KMS-11 (cell line): ENCODE results near the gene MFSD11.

Source experiments
- H2AFZ ChIP-seq: fragments of 200-600 bp; sonication (generic); 2 replicates; pipeline ENCODE4 v1.6.1; 2016; ENCODE audit warnings: antibody characterized with exemption, mixed run types, low read depth
- H3K27ac ChIP-seq: fragments of 200-600 bp; sonication (generic); 2 replicates; pipeline ENCODE4 v1.6.1; 2016; ENCODE audit warnings: mild to moderate bottlenecking, mixed run types
- H3K27me3 ChIP-seq: fragments of 200-600 bp; sonication (generic); 2 replicates; pipeline ENCODE4 v1.6.1; 2017; ENCODE audit warnings: mild to moderate bottlenecking, low read depth, mixed run types, moderate library complexity; ENCODE audit not compliant: insufficient read depth
- H3K36me3 ChIP-seq: fragments of 200-600 bp; sonication (generic); 2 replicates; pipeline ENCODE4 v1.6.1; 2017; ENCODE audit warnings: mild to moderate bottlenecking, mixed run types; ENCODE audit not compliant: insufficient read depth
- H3K4me1 ChIP-seq: fragments of 200-600 bp; sonication (generic); 2 replicates; pipeline ENCODE4 v1.6.1; 2016; ENCODE audit warnings: mild to moderate bottlenecking, low read depth, mixed run types; ENCODE audit not compliant: poor library complexity, severe bottlenecking
- H3K4me2 ChIP-seq: fragments of 200-600 bp; sonication (generic); 2 replicates; pipeline ENCODE4 v1.7.0; 2016; ENCODE audit warnings: mild to moderate bottlenecking, mixed run types
- H3K4me3 ChIP-seq: fragments of 200-600 bp; sonication (generic); IDR thresholded peaks from 2 replicates; pipeline ENCODE4 v1.6.1; 2017; ENCODE audit warnings: low read depth, low read length, mixed read lengths; ENCODE audit not compliant: insufficient read depth
- H3K79me2 ChIP-seq: fragments of 200-600 bp; sonication (generic); 2 replicates; pipeline ENCODE4 v1.6.1; 2016; ENCODE audit warnings: low read depth, mixed run types; ENCODE audit not compliant: insufficient read depth
- H3K9ac ChIP-seq: fragments of 200-600 bp; sonication (generic); 2 replicates; pipeline ENCODE4 v1.6.1; 2016; ENCODE audit warnings: mild to moderate bottlenecking, mixed run types
- H4K20me1 ChIP-seq: fragments of 200-600 bp; sonication (generic); 2 replicates; pipeline ENCODE4 v1.6.1; 2016; ENCODE audit warnings: mild to moderate bottlenecking, mixed run types; ENCODE audit not compliant: insufficient read depth
- TF ChIP-seq, protein P1 (sequence below): fragments of 200-600 bp; sonication (generic); conservative IDR thresholded peaks from 2 replicates; pipeline ENCODE4 v1.6.1; 2017; ENCODE audit warnings: low read depth, mild to moderate bottlenecking, antibody characterized with exemption, low read length, moderate library complexity, mixed read lengths

Gene MFSD11

DNA sequence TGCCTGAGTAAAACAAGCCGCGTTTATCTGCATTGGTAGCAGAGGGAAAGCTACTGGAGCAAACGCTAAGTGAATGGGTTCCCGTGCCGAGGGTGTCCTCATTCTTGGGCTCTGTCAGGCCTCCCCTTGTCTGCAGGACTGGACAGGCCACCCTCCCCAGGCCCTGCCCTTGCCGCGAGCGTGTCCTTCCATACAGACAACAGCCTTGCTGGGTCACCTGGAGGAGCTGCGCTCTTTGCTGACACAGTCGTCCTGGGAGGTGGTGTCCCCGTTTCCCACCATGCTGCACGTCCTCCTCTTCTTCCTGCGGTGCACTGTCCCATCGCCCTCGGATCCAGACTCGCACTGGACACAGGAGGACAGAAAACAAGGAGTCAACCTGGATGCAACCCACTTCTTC, 19.4 kb upstream of the MFSD11 start:
- H3K4me1 ChIP-seq: peaks cover 65% of the 10 kb centered on the region
- TF ChIP-seq, protein P1, sequence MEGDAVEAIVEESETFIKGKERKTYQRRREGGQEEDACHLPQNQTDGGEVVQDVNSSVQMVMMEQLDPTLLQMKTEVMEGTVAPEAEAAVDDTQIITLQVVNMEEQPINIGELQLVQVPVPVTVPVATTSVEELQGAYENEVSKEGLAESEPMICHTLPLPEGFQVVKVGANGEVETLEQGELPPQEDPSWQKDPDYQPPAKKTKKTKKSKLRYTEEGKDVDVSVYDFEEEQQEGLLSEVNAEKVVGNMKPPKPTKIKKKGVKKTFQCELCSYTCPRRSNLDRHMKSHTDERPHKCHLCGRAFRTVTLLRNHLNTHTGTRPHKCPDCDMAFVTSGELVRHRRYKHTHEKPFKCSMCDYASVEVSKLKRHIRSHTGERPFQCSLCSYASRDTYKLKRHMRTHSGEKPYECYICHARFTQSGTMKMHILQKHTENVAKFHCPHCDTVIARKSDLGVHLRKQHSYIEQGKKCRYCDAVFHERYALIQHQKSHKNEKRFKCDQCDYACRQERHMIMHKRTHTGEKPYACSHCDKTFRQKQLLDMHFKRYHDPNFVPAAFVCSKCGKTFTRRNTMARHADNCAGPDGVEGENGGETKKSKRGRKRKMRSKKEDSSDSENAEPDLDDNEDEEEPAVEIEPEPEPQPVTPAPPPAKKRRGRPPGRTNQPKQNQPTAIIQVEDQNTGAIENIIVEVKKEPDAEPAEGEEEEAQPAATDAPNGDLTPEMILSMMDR: no peak
- no peak overlapping the region for H2AFZ ChIP-seq
- H3K9ac ChIP-seq: no peak overlapping the region
- no peak overlapping the region for H3K27ac ChIP-seq
- H4K20me1 ChIP-seq: 0 out of 2 replicates have a peak, but pooled peaks cover under 1% of the 10 kb centered on the region
- peaks cover 36% of the 10 kb centered on the region; the same call in 1 of the 2 replicates for H3K36me3 ChIP-seq
- H3K79me2 ChIP-seq: peaks cover 19% of the 10 kb centered on the region
- H3K27me3 ChIP-seq: no peaks in the 10 kb centered on the region
- H3K4me2 ChIP-seq: no peak overlapping the region
- no peak overlapping the region for H3K4me3 ChIP-seq

DNA sequence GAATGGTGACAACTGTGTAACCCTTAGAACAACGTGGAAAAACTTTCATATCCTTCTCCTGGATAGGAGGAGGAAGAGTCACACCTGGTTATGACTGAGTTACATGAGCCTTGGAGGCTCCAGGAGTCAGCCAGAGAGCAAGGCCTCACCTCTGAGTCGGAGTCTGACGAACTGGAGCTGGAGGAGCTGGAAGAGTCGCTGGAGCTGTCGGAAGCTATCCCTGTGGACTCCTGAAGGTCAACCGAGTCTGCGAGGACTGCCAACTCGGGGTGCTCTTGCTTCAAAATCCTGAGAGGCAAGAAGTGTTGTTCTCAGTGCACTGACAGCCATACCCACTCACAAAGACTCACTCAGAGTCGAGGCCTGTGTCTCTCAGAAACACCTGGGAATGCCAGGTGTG, 17.7 kb upstream of the MFSD11 start:
- H3K27ac ChIP-seq: no peak overlapping the region
- H4K20me1 ChIP-seq: peaks cover 8% of the 10 kb centered on the region; the same call in 1 of the 2 replicates
- H3K79me2 ChIP-seq: peaks cover 36% of the 10 kb centered on the region
- H3K4me1 ChIP-seq: peaks cover 70% of the 10 kb centered on the region
- no peak overlapping the region for H3K4me2 ChIP-seq
- peaks cover 36% of the 10 kb centered on the region; the same call in 1 of the 2 replicates for H3K36me3 ChIP-seq
- H3K9ac ChIP-seq: no peak overlapping the region
- no peak overlapping the region for H2AFZ ChIP-seq
- H3K4me3 ChIP-seq: no peak overlapping the region
- no peaks in the 10 kb centered on the region for H3K27me3 ChIP-seq
- TF ChIP-seq, protein P1: no peak

DNA sequence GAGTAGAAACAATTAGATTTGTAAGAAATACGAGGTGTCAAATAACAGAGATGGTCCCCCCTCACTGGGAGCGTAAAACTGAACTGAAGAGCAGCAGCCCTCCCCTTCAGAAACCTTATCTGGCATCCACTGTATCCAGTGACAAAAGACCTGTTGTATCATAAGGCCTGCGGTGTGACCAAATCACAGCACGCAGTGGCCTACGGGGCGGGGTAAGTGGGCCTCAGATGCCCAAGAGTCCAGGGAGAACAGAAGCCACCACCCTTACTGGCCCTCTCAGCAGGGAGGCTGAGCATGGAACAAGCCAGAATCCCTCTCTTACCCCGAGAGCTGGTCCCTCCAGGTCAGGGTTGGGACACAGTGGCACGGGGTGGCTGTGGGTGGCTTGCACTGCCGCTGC, 17.0 kb upstream of the MFSD11 start:
- no peak overlapping the region for H3K4me3 ChIP-seq
- peaks cover 36% of the 10 kb centered on the region; the same call in 1 of the 2 replicates for H3K36me3 ChIP-seq
- no peak overlapping the region for H2AFZ ChIP-seq
- H3K9ac ChIP-seq: no peak overlapping the region
- H3K4me2 ChIP-seq: no peak overlapping the region
- peaks cover 66% of the 10 kb centered on the region for H3K4me1 ChIP-seq
- peaks cover 43% of the 10 kb centered on the region for H3K79me2 ChIP-seq
- H3K27ac ChIP-seq: no peak overlapping the region
- TF ChIP-seq, protein P1: no peak
- H3K27me3 ChIP-seq: no peaks in the 10 kb centered on the region
- peaks cover 8% of the 10 kb centered on the region; the same call in 1 of the 2 replicates for H4K20me1 ChIP-seq

DNA sequence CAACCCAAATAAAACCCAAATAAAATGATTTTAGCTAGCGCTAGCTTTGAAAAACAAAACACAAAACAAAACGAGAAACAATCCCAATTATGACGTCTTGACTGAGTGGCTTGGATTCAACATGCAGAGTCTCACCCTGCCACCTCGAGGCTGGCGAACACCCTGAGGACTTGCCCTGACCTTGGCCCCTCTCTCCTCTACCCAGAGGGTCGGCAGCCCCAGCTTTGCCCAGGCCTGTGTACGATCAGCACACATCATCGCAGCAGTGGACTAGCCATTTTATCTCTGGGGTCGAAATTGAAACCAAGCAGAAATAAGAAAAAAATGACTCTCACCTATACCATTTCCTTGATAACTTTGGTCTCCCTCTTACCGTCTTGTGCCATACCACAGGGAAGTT, 16.5 kb upstream of the MFSD11 start:
- H4K20me1 ChIP-seq: peaks cover 8% of the 10 kb centered on the region; the same call in 1 of the 2 replicates
- peaks cover 36% of the 10 kb centered on the region; the same call in 1 of the 2 replicates for H3K36me3 ChIP-seq
- TF ChIP-seq, protein P1: no peak
- H3K79me2 ChIP-seq: peaks cover 47% of the 10 kb centered on the region
- no peaks in the 10 kb centered on the region for H3K27me3 ChIP-seq
- no peak overlapping the region for H3K9ac ChIP-seq
- H3K4me2 ChIP-seq: no peak overlapping the region; the same call in 1 of the 2 replicates
- peaks cover 61% of the 10 kb centered on the region for H3K4me1 ChIP-seq
- H3K4me3 ChIP-seq: no peak overlapping the region
- no peak overlapping the region for H3K27ac ChIP-seq
- H2AFZ ChIP-seq: no peak overlapping the region
